Fibroblast of skin of left quadriceps (primary cell): ENCODE results near the gene EIPR1.
"Not testable (repeated sequence)": the region's sequence is repeated elsewhere in the genome, so short reads cannot be mapped to it uniquely, and the experiment has no call there.

ENCODE experiments used
- DNase-seq, 2 experiments: peaks; one replicate each; pipeline ENCODE4 v3.0.0-alpha.2; 2013; ENCODE audit warnings: low read depth in 2 of 2

EIPR1 gene

GRCh38 chr2:3288470-3289170, 89.0 kb downstream of the EIPR1 start:
- DNase-seq, result no peak

- DNase-seq, result no peak
These were observed 89.7 kb downstream of the EIPR1 start for GRCh38 chr2:3287896-3288295.

GRCh38 chr2:3286646-3287036, 91.0 kb downstream of the EIPR1 start:
- DNase-seq, result not testable (repeated sequence)

GRCh38 chr2:3285901-3286645, 91.5 kb downstream of the EIPR1 start:
- DNase-seq, result no peak

- DNase-seq, result no peak
These were observed 92.7 kb downstream of the EIPR1 start for GRCh38 chr2:3284657-3285630.

- not testable (repeated sequence) for DNase-seq
These were observed 93.6 kb downstream of the EIPR1 start for GRCh38 chr2:3283876-3284656.

GRCh38 chr2:3283206-3283605, 94.4 kb downstream of the EIPR1 start:
- DNase-seq, result no peak

GRCh38 chr2:3282056-3282998, 95.3 kb downstream of the EIPR1 start:
- DNase-seq, result no peak

- no peak for DNase-seq
These were observed 96.7 kb downstream of the EIPR1 start for GRCh38 chr2:3280683-3281520.

GRCh38 chr2:3280197-3280596, 97.4 kb downstream of the EIPR1 start:
- DNase-seq, result no peak

GRCh38 chr2:3279236-3279960, 98.2 kb downstream of the EIPR1 start:
- DNase-seq, result no peak

- no peak for DNase-seq
These were observed 98.9 kb downstream of the EIPR1 start for GRCh38 chr2:3278521-3279218.

- no peak for DNase-seq
These were observed 99.7 kb downstream of the EIPR1 start for GRCh38 chr2:3277748-3278520.

GRCh38 chr2:3277050-3277747, 100.4 kb downstream of the EIPR1 start:
- no peak for DNase-seq

- DNase-seq, result no peak
These were observed 104.9 kb downstream of the EIPR1 start for GRCh38 chr2:3272761-3273160.

GRCh38 chr2:3270095-3270478, 107.5 kb downstream of the EIPR1 start:
- no peak for DNase-seq
